Measurements from ENCODE around the gene NELFCD.
"Not testable (repeated sequence)": the region's sequence is repeated elsewhere in the genome, so short reads cannot be mapped to it uniquely, and the experiment has no call there.

The NELFCD gene

GRCh38 chr20:58973179-58973578, 7.9 kb upstream of the NELFCD start:
- DNase-seq (ENCODE audit: low read depth): no peak

- DNase-seq (ENCODE audit: low read depth): no peak
These were observed 7.2 kb upstream of the NELFCD start for GRCh38 chr20:58973866-58974265.

- DNase-seq (ENCODE audit: low read depth): no peak
These were observed 5.7 kb upstream of the NELFCD start for GRCh38 chr20:58975353-58975752.

DNA sequence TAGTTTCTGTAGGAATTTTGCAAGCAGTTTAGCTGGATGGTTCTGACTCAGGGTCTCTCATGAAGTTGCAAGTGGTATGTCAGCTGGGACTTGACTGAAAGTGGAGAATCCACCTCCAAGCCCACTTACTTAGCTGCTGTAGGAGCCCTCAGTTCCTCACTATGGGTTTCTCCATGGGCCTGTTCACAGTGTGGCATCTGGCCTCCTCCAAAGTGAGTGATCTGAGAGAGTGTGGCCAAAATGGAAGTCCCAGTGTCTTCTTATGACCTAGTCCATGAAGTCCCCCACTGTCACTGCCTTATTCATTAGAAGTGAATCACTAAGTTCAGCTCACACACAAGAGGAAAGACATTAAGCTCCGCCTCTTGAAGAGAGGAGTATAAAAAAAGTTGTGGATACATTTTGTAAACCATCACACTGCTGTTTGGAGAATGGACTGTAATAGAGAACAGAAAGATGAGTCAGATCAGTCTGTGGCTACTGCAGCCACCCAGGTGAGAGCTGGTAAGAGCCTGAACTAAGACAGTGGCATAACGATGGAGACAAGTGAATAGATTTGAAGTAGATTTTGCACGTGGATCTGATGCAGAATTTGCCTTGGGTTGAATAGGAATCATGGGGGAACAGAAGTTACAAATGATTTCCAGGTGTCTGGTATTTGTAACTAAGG, 4.9 kb upstream of the NELFCD start:
- DNase-seq (ENCODE audit: low read depth): no peak

GRCh38 chr20:58978351-58979190, 2.5 kb upstream of the NELFCD start:
- no peak for DNase-seq (ENCODE audit: low read depth)

- no peak for DNase-seq (ENCODE audit: low read depth)
These were observed 740 bp downstream of the NELFCD start for GRCh38 chr20:58981628-58982364.

DNA sequence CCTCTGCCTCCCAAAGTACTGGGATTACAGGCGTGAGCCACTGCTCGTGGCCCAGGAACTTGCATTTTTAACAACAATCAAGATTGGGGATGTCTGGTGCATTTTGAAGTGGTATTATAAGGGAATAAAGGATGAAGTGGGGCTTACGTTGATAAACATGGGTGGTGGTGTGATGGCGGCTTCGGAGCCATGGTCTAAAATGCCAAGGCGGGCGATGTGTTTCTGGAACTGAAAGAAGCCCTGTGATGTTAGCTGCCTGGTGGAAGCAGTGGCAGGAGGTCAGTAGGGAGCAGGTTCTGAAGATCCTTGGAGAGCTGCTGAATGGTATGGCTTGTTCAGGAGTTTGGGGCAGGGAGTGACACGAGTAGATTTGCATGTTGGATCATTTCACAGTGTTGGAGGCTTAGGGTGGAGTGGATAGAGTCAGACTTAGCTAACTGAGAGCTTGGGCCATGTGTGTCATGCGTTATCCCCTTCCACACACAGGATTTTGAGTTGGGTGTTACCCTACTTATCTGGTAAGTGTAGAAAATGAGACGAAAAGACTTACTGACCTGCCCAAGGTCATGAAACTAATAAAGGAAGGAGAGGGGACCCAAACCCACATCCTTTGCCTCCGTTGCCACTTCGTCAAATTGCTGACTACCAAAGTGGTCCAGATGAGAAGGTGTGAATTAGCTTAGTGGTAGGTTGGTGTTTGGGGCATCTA, 1.5 kb downstream of the NELFCD start:
- DNase-seq (ENCODE audit: low read depth): no peak

- not testable (repeated sequence) for DNase-seq (ENCODE audit: low read depth)
These were observed 2.0 kb downstream of the NELFCD start for GRCh38 chr20:58983115-58983468.

DNA sequence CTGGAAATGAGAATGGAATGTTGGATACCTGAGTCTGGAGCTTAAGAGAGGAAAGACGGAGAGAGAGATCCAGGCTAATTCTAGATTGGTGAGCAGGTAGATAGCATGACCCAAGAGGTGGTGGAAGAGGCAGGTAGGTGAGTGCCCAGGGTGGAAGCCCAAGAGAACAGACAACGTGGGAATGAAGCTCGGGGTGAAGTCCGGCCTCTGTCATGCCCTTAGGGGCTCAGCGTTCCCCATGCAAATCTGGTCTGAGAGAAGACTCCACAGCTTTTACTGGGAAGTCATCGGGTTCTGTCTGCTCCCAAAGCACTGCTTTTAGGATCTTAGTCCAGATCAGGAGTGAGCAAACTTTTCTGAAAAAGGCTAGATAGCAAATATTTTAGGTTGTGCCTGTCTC, 3.6 kb downstream of the NELFCD start:
- no peak for DNase-seq (ENCODE audit: low read depth)

DNA sequence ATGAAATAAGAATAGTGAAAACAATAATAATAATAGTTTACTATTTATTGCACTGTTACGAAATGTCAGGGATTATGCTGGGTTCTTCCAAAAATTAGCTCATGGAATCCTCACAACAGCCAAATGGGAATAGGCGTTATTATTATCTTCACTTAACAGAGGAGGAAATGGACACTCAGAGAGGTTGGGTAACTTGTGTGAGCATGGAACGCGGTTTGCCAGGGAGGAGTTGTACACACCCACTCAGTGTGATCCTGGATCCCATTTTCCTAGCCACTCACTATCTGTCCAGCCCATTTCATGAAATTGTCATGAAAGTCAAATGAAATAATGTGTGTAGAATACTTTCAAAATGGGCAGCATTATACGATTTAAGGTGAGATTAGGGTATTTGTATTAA, 4.6 kb downstream of the NELFCD start:
- DNase-seq (ENCODE audit: low read depth): no peak

DNA sequence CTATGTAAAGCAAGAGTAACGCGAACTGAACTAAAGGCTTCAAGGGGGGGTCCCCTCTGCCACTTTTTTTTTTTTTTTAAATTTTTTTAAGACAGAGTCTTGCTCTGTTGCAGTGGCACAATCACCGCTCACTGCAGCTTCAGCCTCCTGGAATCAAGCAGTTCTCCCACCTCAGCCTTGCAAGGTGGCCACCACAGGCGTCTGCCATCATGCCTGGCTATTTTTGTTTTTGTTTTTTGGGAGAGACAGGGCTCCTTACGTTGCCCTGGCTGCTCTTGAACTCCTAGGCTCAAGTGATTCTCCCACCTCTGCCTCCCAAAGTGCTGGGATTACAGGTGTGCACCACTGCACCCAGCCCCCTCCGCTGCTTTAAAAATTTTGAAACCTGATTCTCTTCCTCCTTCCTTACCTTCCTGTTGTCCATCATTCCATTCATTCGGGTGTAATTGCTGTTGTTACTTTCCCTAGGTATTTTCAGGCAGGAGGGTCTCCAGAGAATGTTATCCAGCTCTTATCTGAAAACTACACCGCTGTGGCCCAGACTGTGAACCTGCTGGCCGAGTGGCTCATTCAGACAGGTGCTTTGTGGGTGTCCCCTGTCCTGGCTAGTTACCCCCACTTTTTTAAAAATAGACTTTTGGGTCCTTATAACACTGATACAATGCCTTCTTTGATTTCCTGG, 5.4 kb downstream of the NELFCD start:
- no peak for DNase-seq (ENCODE audit: low read depth)

- DNase-seq (ENCODE audit: low read depth): no peak
These were observed 6.0 kb downstream of the NELFCD start for GRCh38 chr20:58986968-58987517.

DNA sequence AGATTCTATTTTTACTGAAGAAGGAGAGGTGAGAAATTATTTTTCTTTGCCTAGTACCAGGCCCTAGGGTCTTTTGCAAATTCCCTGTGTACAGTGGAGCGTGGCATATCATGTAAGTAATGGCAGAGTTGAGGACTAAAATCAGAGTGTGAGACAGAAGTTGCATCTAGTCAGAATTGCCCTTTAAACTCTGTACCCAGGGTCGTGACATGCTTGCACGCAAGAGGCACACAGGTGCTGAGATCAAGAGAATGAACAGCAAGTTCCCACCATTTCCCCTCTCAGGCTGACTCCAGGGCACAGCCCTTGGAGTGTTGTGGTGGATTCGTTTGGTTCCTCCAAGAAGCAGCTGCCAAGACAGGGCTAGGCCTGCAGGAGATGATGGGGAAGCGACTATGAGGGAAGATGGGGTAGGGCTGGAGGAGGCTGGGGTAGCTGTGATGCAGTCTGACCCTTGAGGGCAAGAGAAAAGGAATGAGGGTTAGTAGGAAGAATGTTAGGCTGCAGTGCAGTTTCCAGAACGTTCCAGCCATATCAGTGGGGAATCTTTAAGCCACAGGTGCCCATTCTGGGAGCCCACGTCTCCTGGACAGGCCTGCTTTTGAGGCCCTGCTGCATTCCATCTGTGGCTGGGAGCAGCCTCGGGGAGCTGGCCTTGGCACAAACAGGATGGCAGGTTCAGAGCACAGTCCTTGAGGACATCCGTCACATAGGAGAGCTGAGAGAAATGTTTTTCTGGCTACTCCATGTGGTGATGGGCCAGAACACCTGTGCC, 6.9 kb downstream of the NELFCD start:
- no peak for DNase-seq (ENCODE audit: low read depth)

DNA sequence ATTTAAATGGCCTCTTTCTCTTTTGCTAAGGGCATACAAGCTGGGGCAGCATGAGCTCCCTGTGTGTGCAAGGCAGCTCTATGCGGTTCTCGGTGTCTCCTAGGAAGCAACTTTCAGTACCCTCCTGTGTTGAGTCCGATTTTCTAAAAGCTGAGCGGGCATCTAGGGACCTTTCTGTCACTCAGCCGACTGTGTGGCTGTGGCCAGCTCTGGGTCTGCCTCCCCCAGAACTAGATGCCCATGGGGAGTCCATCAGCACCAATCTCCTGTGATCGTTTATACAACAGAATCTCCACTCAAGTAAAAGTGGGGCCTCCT, 7.5 kb downstream of the NELFCD start:
- no peak for DNase-seq (ENCODE audit: low read depth)

DNA sequence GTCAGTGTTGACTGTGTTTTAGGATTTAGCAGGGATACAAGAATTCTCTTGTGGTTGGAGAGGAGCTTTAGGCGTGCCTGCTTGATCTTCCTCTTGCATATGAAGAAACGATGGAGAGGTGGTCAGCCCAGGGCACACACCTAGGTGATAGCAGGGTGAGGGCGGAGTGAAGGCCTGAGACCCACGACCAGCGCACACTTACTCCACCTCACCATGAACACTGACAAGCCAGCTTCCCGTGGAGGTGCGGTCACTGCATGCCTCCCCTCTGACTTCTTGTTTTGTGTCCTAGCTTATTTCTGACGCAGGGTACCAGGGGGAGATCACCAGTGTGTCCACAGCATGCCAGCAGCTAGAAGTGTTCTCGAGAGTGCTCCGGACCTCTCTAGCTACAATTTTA, 8.1 kb downstream of the NELFCD start:
- DNase-seq (ENCODE audit: low read depth): no peak

DNA sequence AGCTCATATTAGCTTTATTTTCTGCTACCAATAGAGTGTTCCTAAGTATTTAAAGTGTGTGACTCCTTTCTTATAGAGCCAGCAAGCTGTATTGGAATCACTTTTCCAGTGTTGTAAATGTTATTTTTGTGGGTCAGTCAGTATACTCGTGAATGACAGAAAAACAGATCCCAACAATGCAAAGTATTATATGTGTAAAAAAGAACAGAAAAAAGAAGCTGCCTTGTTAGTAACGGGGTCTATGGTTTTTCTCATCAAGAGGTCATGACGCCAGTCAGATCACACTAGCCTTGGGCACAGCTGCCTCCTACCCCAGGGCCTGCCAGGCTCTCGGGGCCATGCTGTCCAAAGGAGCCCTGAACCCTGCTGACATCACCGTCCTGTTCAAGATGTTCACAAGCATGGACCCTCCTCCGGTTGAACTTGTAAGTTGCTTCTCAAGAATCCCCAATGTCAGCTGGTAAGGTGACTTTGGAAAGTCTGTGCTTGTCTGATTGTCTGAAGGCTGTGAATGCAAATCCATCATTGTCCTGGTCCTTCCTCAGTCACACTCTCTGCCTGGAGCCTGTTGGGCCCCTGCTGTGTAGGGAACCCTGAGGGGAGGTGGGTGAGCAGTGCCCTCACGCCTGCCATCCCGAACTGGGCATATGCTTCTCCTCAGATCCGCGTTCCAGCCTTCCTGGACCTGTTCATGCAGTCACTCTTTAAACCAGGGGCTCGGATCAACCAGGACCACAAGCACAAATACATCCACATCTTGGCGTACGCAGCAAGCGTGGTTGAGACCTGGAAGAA, 9.8 kb downstream of the NELFCD start:
- no peak for DNase-seq (ENCODE audit: low read depth)

- no peak for DNase-seq (ENCODE audit: low read depth)
These were observed 10.7 kb downstream of the NELFCD start for GRCh38 chr20:58991715-58992114.

DNA sequence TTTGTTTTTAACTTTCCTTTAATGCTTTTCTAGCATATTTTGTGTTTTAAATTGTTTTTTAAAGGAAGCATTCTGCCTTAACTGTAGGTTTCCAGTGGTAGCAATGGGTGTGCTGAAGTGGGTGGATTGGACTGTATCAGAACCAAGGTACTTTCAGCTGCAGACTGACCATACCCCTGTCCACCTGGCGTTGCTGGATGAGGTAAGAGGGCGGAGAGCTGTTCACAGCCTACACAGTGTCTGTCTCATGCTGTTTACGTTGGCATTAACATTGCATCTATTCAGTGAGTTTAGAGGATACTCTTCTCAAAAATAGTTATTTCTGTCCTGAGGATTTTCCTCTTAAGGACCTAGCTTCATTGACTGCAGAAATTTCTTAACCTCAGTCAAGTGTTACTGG, 11.9 kb downstream of the NELFCD start:
- DNase-seq (ENCODE audit: low read depth): no peak

- DNase-seq (ENCODE audit: low read depth): no peak
These were observed 12.5 kb downstream of the NELFCD start for GRCh38 chr20:58993332-58994248.
